GM13977 (cell line): ENCODE data around the gene PDCD2L.
"Not testable (repeated sequence)": the region's sequence is repeated elsewhere in the genome, so short reads cannot be mapped to it uniquely, and the experiment has no call there.

Experiments
- DNase-seq: peaks from one replicate; pipeline ENCODE4 v3.0.0; 2012; ENCODE audit warnings: low spot score
- in situ Hi-C: fragments of 300-500 bp; cut with MboI; formaldehyde crosslinking; loops from one replicate; pipeline ENCODE4 v1.12.0; 2022; ENCODE audit warnings: low sequenced_read_pairs, low pct_unique_long_range_greater_than_20kb, mixed read lengths, inconsistent platforms; ENCODE audit not compliant: unreplicated experiment
- TF ChIP-seq, protein P1 (sequence below): IDR thresholded peaks from 2 replicates; pipeline ENCODE4 v1.5.1; 2012; ENCODE audit warnings: mild to moderate bottlenecking, control low read depth; ENCODE audit not compliant: insufficient read depth; ENCODE audit errors: extremely low read depth, missing control alignments

PDCD2L gene

GRCh38 chr19:34365463-34366401 lies 38.5 kb upstream of the PDCD2L start:
- no peak for DNase-seq
- in situ Hi-C loops, result no loop called here
- TF ChIP-seq, protein P1, sequence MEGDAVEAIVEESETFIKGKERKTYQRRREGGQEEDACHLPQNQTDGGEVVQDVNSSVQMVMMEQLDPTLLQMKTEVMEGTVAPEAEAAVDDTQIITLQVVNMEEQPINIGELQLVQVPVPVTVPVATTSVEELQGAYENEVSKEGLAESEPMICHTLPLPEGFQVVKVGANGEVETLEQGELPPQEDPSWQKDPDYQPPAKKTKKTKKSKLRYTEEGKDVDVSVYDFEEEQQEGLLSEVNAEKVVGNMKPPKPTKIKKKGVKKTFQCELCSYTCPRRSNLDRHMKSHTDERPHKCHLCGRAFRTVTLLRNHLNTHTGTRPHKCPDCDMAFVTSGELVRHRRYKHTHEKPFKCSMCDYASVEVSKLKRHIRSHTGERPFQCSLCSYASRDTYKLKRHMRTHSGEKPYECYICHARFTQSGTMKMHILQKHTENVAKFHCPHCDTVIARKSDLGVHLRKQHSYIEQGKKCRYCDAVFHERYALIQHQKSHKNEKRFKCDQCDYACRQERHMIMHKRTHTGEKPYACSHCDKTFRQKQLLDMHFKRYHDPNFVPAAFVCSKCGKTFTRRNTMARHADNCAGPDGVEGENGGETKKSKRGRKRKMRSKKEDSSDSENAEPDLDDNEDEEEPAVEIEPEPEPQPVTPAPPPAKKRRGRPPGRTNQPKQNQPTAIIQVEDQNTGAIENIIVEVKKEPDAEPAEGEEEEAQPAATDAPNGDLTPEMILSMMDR, result no peak

GRCh38 chr19:34366738-34367623 lies 37.2 kb upstream of the PDCD2L start:
- TF ChIP-seq, protein P1, result no peak
- in situ Hi-C loops, result no loop called here
- no peak for DNase-seq

DNA sequence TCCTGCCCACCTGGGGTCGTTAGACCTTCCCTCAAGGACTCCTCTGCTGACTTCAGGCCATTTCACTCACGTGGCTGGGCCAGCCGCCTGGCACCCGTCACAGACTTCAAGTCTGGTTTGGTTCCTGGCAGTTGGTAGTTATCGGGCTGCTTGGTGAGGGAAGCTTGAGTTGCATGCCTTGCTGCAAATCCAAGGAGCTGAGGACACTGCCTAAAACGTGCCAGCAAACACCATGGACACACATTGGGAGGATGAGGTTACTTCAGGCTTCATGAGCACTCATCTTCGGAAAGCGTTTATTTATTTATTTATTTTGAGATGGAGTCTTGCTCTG lies 36.6 kb upstream of the PDCD2L start:
- TF ChIP-seq, protein P1, result no peak
- in situ Hi-C loops, result no loop called here
- no peak for DNase-seq

DNA sequence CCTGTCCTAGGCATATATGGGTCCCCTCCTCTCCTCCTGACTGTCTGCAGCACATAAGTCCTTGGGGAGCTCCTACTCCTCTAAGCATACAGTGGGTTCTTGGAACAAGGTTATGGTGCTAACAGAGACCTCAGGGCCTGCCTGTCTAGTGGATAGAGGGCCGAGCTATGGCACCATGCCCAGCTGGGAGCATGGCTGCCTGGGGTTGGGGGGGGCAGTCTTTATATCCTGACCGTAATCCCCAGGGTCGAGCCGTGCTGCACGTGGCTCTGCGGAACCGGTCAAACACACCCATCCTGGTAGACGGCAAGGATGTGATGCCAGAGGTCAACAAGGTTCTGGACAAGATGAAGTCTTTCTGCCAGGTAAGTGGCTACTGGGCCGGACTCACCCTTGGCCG lies 35.9 kb upstream of the PDCD2L start:
- DNase-seq, result no peak
- in situ Hi-C loops, result no loop called here
- TF ChIP-seq, protein P1, result no peak

- DNase-seq, in situ Hi-C loops: not testable (repeated sequence)
These were observed 35.0 kb upstream of the PDCD2L start for GRCh38 chr19:34369166-34369565.

- DNase-seq, result no peak
- in situ Hi-C loops, result no loop called here
- TF ChIP-seq, protein P1, result no peak
These were observed 34.1 kb upstream of the PDCD2L start for GRCh38 chr19:34370117-34370516.

DNA sequence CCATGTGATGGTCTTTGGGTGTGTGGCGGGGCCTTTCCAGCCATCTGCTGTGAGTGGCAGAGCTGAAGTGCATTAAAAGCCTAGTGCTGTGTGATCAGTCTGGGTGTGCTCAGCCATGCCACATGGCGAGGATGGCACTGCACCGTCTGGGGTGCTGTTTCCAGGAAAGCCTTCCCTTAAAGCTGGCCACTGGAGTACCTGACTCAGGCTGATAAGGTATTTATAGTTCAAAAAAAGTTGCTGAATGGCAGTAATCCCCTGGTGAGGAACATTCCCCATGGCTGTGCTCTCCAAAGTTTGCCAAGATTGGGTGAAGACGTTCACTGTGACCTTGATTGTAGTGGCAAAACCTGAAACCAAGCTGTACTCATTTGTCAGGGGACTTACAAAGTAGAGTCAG lies 33.2 kb upstream of the PDCD2L start:
- in situ Hi-C loops, result no loop called here
- no peak for DNase-seq
- TF ChIP-seq, protein P1, result no peak
